Lung microvascular endothelial cell (primary cell): ENCODE data around the gene PRSS1. TPM values are rescaled to one million over a fixed set of nuclear protein-coding genes. Genes with fewer than 3 reads are reported as not detected.

Source experiments
- DNase-seq, 2 donors: peaks; one replicate each; pipeline versions ENCODE4 v3.0.0 to v3.0.0-alpha.2; 2010; ENCODE audit warnings: low read depth in 2 of 2
- total RNA-seq: library from RNA; depleted of rRNA; stranded (reverse); fragments of >200 nt; gene quantifications from 2 replicates; pipeline ENCODE4 v1.2.1, GENCODE V29; 2014

PRSS1 gene
- total RNA-seq, 1 donor from 2014 or later = not detected

- DNase-seq = no peak
Measured at GRCh38 chr7:142792593-142792992, 43.3 kb downstream of the PRSS1 start.

GRCh38 chr7:142793156-142793555 lies 43.9 kb downstream of the PRSS1 start:
- no peak for DNase-seq

- DNase-seq = peak in 1 of 2 donors; percentile 32
Measured at GRCh38 chr7:142795339-142795863, 46.1 kb downstream of the PRSS1 start.

- DNase-seq = no peak
Measured at GRCh38 chr7:142796001-142796500, 46.8 kb downstream of the PRSS1 start.

- DNase-seq = peak in 1 of 2 donors; percentile 23
Measured at GRCh38 chr7:142796501-142797390, 47.5 kb downstream of the PRSS1 start.

GRCh38 chr7:142797391-142798377 lies 48.4 kb downstream of the PRSS1 start:
- DNase-seq = no peak

GRCh38 chr7:142798451-142799436 lies 49.5 kb downstream of the PRSS1 start:
- DNase-seq = no peak

- no peak for DNase-seq
Measured at GRCh38 chr7:142799437-142799835, 50.2 kb downstream of the PRSS1 start.

- no peak for DNase-seq
Measured at GRCh38 chr7:142800088-142800487, 50.8 kb downstream of the PRSS1 start.

GRCh38 chr7:142800699-142801260 lies 51.5 kb downstream of the PRSS1 start:
- no peak for DNase-seq

GRCh38 chr7:142801601-142802295 lies 52.5 kb downstream of the PRSS1 start:
- DNase-seq = no peak

GRCh38 chr7:142802301-142802700 lies 53.0 kb downstream of the PRSS1 start:
- DNase-seq = no peak

Other genes with a start within 250 kb of the PRSS1 start
- gene PRSS2, start 21.5 kb downstream of the PRSS1 start, total RNA-seq = not detected in 2 replicates
- under 0.01 TPM in 2 replicates for gene EPHB6, start 105.6 kb downstream of the PRSS1 start, total RNA-seq
- gene TRPV6, start 136.3 kb downstream of the PRSS1 start, total RNA-seq = not detected in 2 replicates
- not detected in 2 replicates for gene TRPV5, start 184.3 kb downstream of the PRSS1 start, total RNA-seq
- not detected in 2 replicates for gene LLCFC1, start 190.0 kb downstream of the PRSS1 start, total RNA-seq
- not detected in 2 replicates for gene KEL, start 212.9 kb downstream of the PRSS1 start, total RNA-seq